MM.1S (cell line): Measurements from ENCODE around the gene FARP1.

ENCODE experiments used
- DNase-seq: peaks from one replicate; pipeline ENCODE4 v3.0.0-alpha.2; 2015
- H2AFZ ChIP-seq: fragments of 300-600 bp; sonication (generic); 2 replicates; pipeline ENCODE4 v1.6.0; 2016; ENCODE audit warnings: antibody characterized with exemption, low read length
- H3F3A ChIP-seq: fragments of 300-600 bp; sonication (generic); 2 replicates; pipeline ENCODE4 v1.6.1; 2016; ENCODE audit warnings: mild to moderate bottlenecking, antibody characterized with exemption, low read length, moderate library complexity, mixed read lengths; ENCODE audit not compliant: insufficient read depth
- H3K27ac ChIP-seq: fragments of 300-600 bp; sonication (generic); 2 replicates; pipeline ENCODE4 v1.5.1; 2016; ENCODE audit warnings: mild to moderate bottlenecking, low read length
- H3K27me3 ChIP-seq: fragments of 300-600 bp; sonication (generic); replicated peaks from 2 replicates; pipeline ENCODE4 v1.6.0; 2016; ENCODE audit warnings: low read length; ENCODE audit not compliant: insufficient read depth
- H3K36me3 ChIP-seq: fragments of 300-600 bp; sonication (generic); replicated peaks from 2 replicates; pipeline ENCODE4 v1.6.1; 2016; ENCODE audit warnings: mild to moderate bottlenecking, low read length, mixed read lengths; ENCODE audit not compliant: insufficient read depth
- H3K4me1 ChIP-seq: fragments of 300-600 bp; sonication (generic); 2 replicates; pipeline ENCODE4 v1.6.1; 2016; ENCODE audit warnings: low read length, mixed read lengths
- H3K4me2 ChIP-seq: fragments of 300-600 bp; sonication (generic); 2 replicates; pipeline ENCODE4 v1.6.0; 2016; ENCODE audit warnings: low read depth, low read length
- H3K4me3 ChIP-seq: fragments of 300-600 bp; sonication (generic); 2 replicates; pipeline ENCODE4 v1.5.1; 2016; ENCODE audit warnings: low read length, mixed read lengths
- H3K79me2 ChIP-seq: fragments of 300-600 bp; sonication (generic); 2 replicates; pipeline ENCODE4 v1.6.1; 2016; ENCODE audit warnings: mixed run types, low read length, mixed read lengths
- H3K9ac ChIP-seq: fragments of 300-600 bp; sonication (generic); 2 replicates; pipeline ENCODE4 v1.6.1; 2016; ENCODE audit warnings: low read length, mixed read lengths
- H3K9me2 ChIP-seq: fragments of 300-600 bp; sonication (generic); replicated peaks from 2 replicates; pipeline ENCODE4 v1.6.1; 2016; ENCODE audit warnings: mild to moderate bottlenecking, low read length, mixed read lengths; ENCODE audit not compliant: insufficient read depth
- H3K9me3 ChIP-seq: fragments of 300-600 bp; sonication (generic); replicated peaks from 2 replicates; pipeline ENCODE4 v1.6.1; 2016; ENCODE audit warnings: mild to moderate bottlenecking, low read length, mixed read lengths; ENCODE audit not compliant: insufficient read depth
- H4K20me1 ChIP-seq: fragments of 300-600 bp; sonication (generic); 2 replicates; pipeline ENCODE4 v1.6.1; 2016; ENCODE audit warnings: mild to moderate bottlenecking, low read length, moderate library complexity, mixed read lengths; ENCODE audit not compliant: insufficient read depth
- CTCF ChIP-seq: fragments of 300-600 bp; sonication (generic); IDR thresholded peaks from 2 replicates; pipeline ENCODE4 v1.5.1; 2016; ENCODE audit warnings: antibody characterized with exemption, low read length, mixed read lengths
- EZH2 ChIP-seq: fragments of 300-600 bp; sonication (generic); optimal IDR thresholded peaks from 2 replicates; pipeline ENCODE3; 2017; ENCODE audit warnings: low read depth, mild to moderate bottlenecking, antibody characterized with exemption, low read length, mixed read lengths
- EZH2phosphoT487 ChIP-seq: fragments of 300-600 bp; sonication (generic); IDR thresholded peaks from 2 replicates; pipeline ENCODE4 v1.6.1; 2018; ENCODE audit warnings: antibody characterized with exemption, low read length

The FARP1 gene

GRCh38 chr13:98100481-98100880 is 42.4 kb upstream of the FARP1 start:
- Histone ChIP-seq H3K9ac (no peak overlapping the region), H3F3A (no peaks in the 10 kb centered on the region), H3K4me2 (no peak overlapping the region), H3K9me2 (no peaks in the 10 kb centered on the region), H3K79me2 (no peaks in the 10 kb centered on the region), H3K27me3 (no peaks in the 10 kb centered on the region), H3K4me3 (no peak overlapping the region), H4K20me1 (no peaks in the 10 kb centered on the region), H3K27ac (no peak overlapping the region), H2AFZ (no peak overlapping the region), H3K9me3 (no peaks in the 10 kb centered on the region; the same call in 1 of the 2 replicates), H3K4me1 (no peaks in the 10 kb centered on the region), H3K36me3 (no peaks in the 10 kb centered on the region)
- TF ChIP-seq CTCF (no peak), EZH2phosphoT487 (no peak), EZH2 (no peak)
- DNase-seq: no peak

GRCh38 chr13:98103531-98103930 is 39.4 kb upstream of the FARP1 start:
- no peak for DNase-seq
- H2AFZ ChIP-seq: no peak overlapping the region
- no peaks in the 10 kb centered on the region for H3K27me3 ChIP-seq
- no peaks in the 10 kb centered on the region for H3F3A ChIP-seq
- no peaks in the 10 kb centered on the region; the same call in 1 of the 2 replicates for H3K9me3 ChIP-seq
- no peak overlapping the region for H3K4me2 ChIP-seq
- H3K36me3 ChIP-seq: no peaks in the 10 kb centered on the region
- no peaks in the 10 kb centered on the region for H4K20me1 ChIP-seq
- H3K4me1 ChIP-seq: no peaks in the 10 kb centered on the region
- no peak overlapping the region for H3K4me3 ChIP-seq
- no peaks in the 10 kb centered on the region for H3K9me2 ChIP-seq
- no peak overlapping the region for H3K27ac ChIP-seq
- no peaks in the 10 kb centered on the region for H3K79me2 ChIP-seq
- no peak overlapping the region for H3K9ac ChIP-seq
- TF ChIP-seq CTCF: no peak
- TF ChIP-seq EZH2: no peak
- no peak for TF ChIP-seq EZH2phosphoT487

GRCh38 chr13:98103942-98104880 is 38.7 kb upstream of the FARP1 start:
- Histone ChIP-seq H3F3A (no peaks in the 10 kb centered on the region), H2AFZ (no peak overlapping the region), H3K9ac (no peak overlapping the region), H3K9me2 (no peaks in the 10 kb centered on the region), H3K4me3 (no peak overlapping the region), H3K79me2 (no peaks in the 10 kb centered on the region), H3K27ac (no peak overlapping the region), H3K4me2 (no peak overlapping the region), H3K9me3 (no peaks in the 10 kb centered on the region; the same call in 1 of the 2 replicates), H3K4me1 (no peaks in the 10 kb centered on the region), H3K36me3 (no peaks in the 10 kb centered on the region), H4K20me1 (no peaks in the 10 kb centered on the region), H3K27me3 (no peaks in the 10 kb centered on the region)
- TF ChIP-seq CTCF (no peak), EZH2 (no peak), EZH2phosphoT487 (no peak)
- DNase-seq: no peak
